ENCODE data around the gene KCND1. TPM values are rescaled to one million over a fixed set of nuclear protein-coding genes. Genes with fewer than 3 reads are reported as not detected.
"Not testable (repeated sequence)": the region's sequence is repeated elsewhere in the genome, so short reads cannot be mapped to it uniquely, and the experiment has no call there.

KCND1 gene
- total RNA-seq, 1 donor from 2014 or later = 3.0 TPM

DNA sequence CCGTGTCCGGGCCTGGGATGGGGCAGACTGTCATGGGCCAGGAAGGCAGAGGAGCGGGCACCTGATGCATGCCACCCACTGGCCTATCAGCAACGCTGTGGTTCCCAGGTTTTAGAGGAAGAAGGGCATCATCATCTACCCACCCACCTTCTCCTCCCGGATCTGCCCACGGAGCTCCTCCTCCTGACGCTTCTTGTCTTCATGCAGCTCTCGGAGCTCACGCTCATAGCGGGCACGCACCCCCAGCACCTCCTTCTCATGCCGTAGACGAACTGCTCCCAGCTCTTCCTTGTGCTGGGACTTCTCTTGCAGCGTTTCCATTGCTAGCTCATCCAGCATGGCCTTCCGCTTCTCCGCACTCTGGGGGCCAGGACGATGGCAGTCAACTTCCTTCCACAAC is 11.4 kb upstream of the KCND1 start:
- H3K27ac Mint-ChIP-seq = no peak overlapping the region
- no peak for DNase-seq (ENCODE audit: extremely low spot score, unreplicated experiment)
- TF ChIP-seq, protein P1, sequence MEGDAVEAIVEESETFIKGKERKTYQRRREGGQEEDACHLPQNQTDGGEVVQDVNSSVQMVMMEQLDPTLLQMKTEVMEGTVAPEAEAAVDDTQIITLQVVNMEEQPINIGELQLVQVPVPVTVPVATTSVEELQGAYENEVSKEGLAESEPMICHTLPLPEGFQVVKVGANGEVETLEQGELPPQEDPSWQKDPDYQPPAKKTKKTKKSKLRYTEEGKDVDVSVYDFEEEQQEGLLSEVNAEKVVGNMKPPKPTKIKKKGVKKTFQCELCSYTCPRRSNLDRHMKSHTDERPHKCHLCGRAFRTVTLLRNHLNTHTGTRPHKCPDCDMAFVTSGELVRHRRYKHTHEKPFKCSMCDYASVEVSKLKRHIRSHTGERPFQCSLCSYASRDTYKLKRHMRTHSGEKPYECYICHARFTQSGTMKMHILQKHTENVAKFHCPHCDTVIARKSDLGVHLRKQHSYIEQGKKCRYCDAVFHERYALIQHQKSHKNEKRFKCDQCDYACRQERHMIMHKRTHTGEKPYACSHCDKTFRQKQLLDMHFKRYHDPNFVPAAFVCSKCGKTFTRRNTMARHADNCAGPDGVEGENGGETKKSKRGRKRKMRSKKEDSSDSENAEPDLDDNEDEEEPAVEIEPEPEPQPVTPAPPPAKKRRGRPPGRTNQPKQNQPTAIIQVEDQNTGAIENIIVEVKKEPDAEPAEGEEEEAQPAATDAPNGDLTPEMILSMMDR (conservative IDR thresholded peaks at IDR 0.05) = no peak
- no peak overlapping the region for H3K4me3 Mint-ChIP-seq
- no peaks in the 10 kb centered on the region for H3K9me3 Mint-ChIP-seq
- H3K27me3 Mint-ChIP-seq = no peaks in the 10 kb centered on the region
- no peaks in the 10 kb centered on the region for H3K4me1 Mint-ChIP-seq (ENCODE audit: unreplicated experiment)
- H3K36me3 Mint-ChIP-seq = peaks cover 7% of the 10 kb centered on the region

- Mint-ChIP-seq H3K9me3 (no peaks in the 10 kb centered on the region), H3K27ac (no peak overlapping the region), H3K36me3 (peaks cover 7% of the 10 kb centered on the region), H3K4me1 (ENCODE audit: unreplicated experiment) (no peaks in the 10 kb centered on the region), H3K27me3 (no peaks in the 10 kb centered on the region), H3K4me3 (no peak overlapping the region)
- TF ChIP-seq, protein P1 (conservative IDR thresholded peaks at IDR 0.05) = no peak
- no peak for DNase-seq (ENCODE audit: extremely low spot score, unreplicated experiment)
Measured at GRCh38 chrX:48981178-48981577, 9.5 kb upstream of the KCND1 start.

GRCh38 chrX:48980341-48980740 is 8.7 kb upstream of the KCND1 start:
- H3K27me3 Mint-ChIP-seq; H3K9me3 Mint-ChIP-seq; DNase-seq (ENCODE audit: extremely low spot score, unreplicated experiment); H3K36me3 Mint-ChIP-seq; H3K4me3 Mint-ChIP-seq; H3K27ac Mint-ChIP-seq; H3K4me1 Mint-ChIP-seq (ENCODE audit: unreplicated experiment): not testable (repeated sequence)

DNA sequence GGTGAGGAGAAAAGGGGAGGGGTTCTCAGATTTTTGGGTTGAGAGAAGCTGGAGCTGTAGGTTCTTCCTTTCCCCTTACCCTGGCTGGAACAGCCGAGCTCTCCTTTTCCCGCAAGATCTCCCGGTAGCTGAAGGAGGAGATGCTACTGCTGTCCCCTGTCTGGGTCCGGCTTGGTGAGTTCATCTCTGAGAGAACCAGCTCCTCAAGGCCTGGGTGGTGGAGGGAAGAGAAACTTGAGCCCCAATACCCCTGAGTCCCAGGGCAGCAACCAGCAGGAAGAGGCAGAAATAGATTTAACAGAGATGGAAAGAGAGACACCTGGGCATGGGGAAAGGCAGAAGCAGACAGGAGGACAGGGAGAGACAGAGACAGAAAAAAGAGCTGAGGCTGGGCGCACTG is 6.6 kb upstream of the KCND1 start:
- Mint-ChIP-seq H3K36me3 (peaks cover 7% of the 10 kb centered on the region), H3K4me1 (ENCODE audit: unreplicated experiment) (no peaks in the 10 kb centered on the region), H3K27me3 (no peaks in the 10 kb centered on the region), H3K27ac (no peak overlapping the region), H3K9me3 (no peaks in the 10 kb centered on the region), H3K4me3 (no peak overlapping the region)
- TF ChIP-seq, protein P1 (conservative IDR thresholded peaks at IDR 0.05) = no peak
- no peak for DNase-seq (ENCODE audit: extremely low spot score, unreplicated experiment)

GRCh38 chrX:48976086-48976485 is 4.4 kb upstream of the KCND1 start:
- Mint-ChIP-seq H3K9me3 (no peaks in the 10 kb centered on the region), H3K36me3 (peaks cover 9% of the 10 kb centered on the region), H3K4me1 (ENCODE audit: unreplicated experiment) (no peaks in the 10 kb centered on the region), H3K27ac (no peak overlapping the region), H3K4me3 (no peak overlapping the region), H3K27me3 (no peaks in the 10 kb centered on the region)
- DNase-seq (ENCODE audit: extremely low spot score, unreplicated experiment) = no peak
- TF ChIP-seq, protein P1 (conservative IDR thresholded peaks at IDR 0.05) = no peak

GRCh38 chrX:48975541-48975940 is 3.9 kb upstream of the KCND1 start:
- TF ChIP-seq, protein P1 (conservative IDR thresholded peaks at IDR 0.05) = no peak
- DNase-seq (ENCODE audit: extremely low spot score, unreplicated experiment) = no peak
- H3K27ac Mint-ChIP-seq = no peak overlapping the region
- no peaks in the 10 kb centered on the region for H3K27me3 Mint-ChIP-seq
- H3K9me3 Mint-ChIP-seq = no peaks in the 10 kb centered on the region
- H3K4me1 Mint-ChIP-seq (ENCODE audit: unreplicated experiment) = no peaks in the 10 kb centered on the region
- peaks cover 9% of the 10 kb centered on the region for H3K36me3 Mint-ChIP-seq
- no peak overlapping the region for H3K4me3 Mint-ChIP-seq
